Fibroblast of villous mesenchyme (primary cell): Measurements from ENCODE around the gene PTPRN2. TPM values are rescaled to one million over a fixed set of nuclear protein-coding genes. Genes with fewer than 3 reads are reported as not detected.
A peak's percentile ranks its signal among the peaks of the same experiment; 100 is the strongest.

Source experiments
- DNase-seq: peaks from one replicate; pipeline ENCODE4 v3.0.0-alpha.2; 2010; ENCODE audit warnings: low read depth
- H3K4me3 ChIP-seq: 2 replicates; pipeline ENCODE4 v1.5.1; 2011; ENCODE audit warnings: low read depth, mild to moderate bottlenecking, low read length
- total RNA-seq: library from RNA; depleted of rRNA; stranded (reverse); fragments of >200 nt; gene quantifications from 2 replicates; pipeline ENCODE4 v1.2.3, GENCODE V29; 2012
- TF ChIP-seq, protein P1 (sequence below): IDR thresholded peaks from 2 replicates; pipeline ENCODE4 v1.5.1; 2012; ENCODE audit warnings: low read depth, mild to moderate bottlenecking, low read length; ENCODE audit not compliant: insufficient read depth

PTPRN2 gene
- total RNA-seq, 1 donor: not detected

- TF ChIP-seq, protein P1, sequence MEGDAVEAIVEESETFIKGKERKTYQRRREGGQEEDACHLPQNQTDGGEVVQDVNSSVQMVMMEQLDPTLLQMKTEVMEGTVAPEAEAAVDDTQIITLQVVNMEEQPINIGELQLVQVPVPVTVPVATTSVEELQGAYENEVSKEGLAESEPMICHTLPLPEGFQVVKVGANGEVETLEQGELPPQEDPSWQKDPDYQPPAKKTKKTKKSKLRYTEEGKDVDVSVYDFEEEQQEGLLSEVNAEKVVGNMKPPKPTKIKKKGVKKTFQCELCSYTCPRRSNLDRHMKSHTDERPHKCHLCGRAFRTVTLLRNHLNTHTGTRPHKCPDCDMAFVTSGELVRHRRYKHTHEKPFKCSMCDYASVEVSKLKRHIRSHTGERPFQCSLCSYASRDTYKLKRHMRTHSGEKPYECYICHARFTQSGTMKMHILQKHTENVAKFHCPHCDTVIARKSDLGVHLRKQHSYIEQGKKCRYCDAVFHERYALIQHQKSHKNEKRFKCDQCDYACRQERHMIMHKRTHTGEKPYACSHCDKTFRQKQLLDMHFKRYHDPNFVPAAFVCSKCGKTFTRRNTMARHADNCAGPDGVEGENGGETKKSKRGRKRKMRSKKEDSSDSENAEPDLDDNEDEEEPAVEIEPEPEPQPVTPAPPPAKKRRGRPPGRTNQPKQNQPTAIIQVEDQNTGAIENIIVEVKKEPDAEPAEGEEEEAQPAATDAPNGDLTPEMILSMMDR: peak; percentile 2
- H3K4me3 ChIP-seq: no peak overlapping the region
- DNase-seq: no peak
Observed at GRCh38 chr7:158572000-158572828, 15.4 kb downstream of the PTPRN2 start.

GRCh38 chr7:158570449-158571170, 17.0 kb downstream of the PTPRN2 start:
- H3K4me3 ChIP-seq: no peak overlapping the region
- no peak for DNase-seq
- TF ChIP-seq, protein P1: no peak

GRCh38 chr7:158569858-158570323, 17.7 kb downstream of the PTPRN2 start:
- no peak for DNase-seq
- TF ChIP-seq, protein P1: no peak

DNA sequence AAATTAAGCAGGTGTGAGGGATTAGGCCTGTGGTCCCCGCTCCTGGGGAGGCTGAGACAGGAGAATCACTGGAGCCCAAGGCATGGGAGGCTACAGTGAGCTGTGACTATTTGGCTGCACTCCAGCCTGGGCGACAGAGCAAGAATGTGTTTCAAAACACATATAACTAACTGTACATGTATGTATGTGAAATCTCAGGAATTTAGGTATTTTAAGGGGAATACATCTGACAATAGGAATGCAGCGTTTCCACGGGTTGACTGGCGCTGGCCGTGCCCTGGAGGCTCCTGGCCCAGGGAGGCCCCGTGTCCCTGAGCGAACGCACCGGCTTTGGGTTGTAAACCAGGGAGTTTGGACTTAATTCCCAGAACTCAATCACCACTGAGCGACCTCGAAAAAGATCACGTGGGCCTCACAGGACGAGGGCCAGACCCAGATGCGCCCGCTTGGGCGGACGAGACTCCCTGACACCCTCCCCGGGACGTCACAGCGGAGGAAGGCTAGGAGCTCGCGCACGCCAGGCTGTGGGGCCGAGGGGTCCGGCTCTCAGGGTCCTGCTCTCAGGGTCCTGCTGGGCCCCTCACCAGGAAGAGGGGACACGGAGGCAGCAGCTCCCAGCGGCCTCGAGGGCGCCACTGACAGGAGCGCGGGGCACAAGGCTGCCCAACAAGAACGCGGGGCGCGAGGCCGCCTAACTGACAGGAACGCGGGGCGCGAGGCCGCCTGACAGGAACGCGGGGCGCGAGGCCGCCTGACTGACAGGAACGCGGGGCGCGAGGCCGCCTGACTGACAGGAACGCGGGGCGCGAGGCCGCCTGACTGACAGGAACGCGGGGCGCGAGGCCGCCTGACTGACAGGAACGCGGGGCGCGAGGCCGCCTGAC, 18.4 kb downstream of the PTPRN2 start:
- TF ChIP-seq, protein P1: no peak
- no peak overlapping the region for H3K4me3 ChIP-seq
- DNase-seq: no peak

More at GRCh38 chr7:158569858-158570323, 17.7 kb downstream of the PTPRN2 start:
- no peak overlapping the region for H3K4me3 ChIP-seq

GRCh38 chr7:158567153-158567603, 20.4 kb downstream of the PTPRN2 start:
- H3K4me3 ChIP-seq: no peak overlapping the region
- TF ChIP-seq, protein P1: no peak
- DNase-seq: peak; percentile 7

DNA sequence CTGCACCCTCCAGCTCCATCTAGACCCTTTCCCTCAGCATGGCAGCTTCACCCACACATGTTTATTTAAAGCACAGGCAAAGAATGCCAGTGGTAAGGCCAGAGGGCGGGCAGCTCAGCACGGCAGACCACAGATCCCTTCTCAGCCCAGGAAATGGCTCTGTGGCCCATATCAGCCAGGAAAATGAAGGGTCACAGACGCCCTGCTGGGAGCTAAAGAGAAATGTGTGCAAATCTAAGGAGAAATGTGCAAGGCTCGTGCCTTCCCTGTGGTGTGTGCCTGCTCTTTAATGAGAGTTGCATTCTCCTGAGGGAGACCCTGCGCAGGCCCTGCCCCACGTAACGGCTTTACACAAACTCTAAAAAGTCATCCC, 23.0 kb downstream of the PTPRN2 start:
- TF ChIP-seq, protein P1: no peak
- DNase-seq: no peak
- H3K4me3 ChIP-seq: no peak overlapping the region
